Hippocampal formation (tissue), 2 donors: ENCODE results near the gene OLFML3.

ENCODE experiments used
- DNase-seq, 2 donors: peaks; one replicate each; lab custom pipeline; 2025; lab: John Stamatoyannopoulos, UW

Gene OLFML3

DNA sequence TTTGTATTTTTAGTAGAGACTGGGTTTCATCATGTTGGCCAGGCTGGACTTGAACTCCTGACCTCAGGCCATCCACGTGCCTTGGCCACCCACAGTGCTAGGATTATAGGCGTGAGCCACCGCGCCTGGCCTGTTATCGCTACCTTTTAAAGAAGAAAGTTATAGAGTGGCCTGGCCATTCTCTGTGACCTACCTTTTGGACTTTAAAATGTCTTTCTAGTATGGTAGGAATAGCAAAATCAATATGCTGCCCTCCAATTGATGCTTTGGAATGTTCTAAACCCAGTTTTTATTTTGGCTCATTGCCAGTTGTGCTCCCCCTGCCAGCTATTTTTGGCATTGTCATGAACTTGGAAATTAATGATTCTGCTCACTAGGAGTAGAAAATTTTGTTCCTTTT lies 30.3 kb upstream of the OLFML3 start:
- no peak for DNase-seq

DNA sequence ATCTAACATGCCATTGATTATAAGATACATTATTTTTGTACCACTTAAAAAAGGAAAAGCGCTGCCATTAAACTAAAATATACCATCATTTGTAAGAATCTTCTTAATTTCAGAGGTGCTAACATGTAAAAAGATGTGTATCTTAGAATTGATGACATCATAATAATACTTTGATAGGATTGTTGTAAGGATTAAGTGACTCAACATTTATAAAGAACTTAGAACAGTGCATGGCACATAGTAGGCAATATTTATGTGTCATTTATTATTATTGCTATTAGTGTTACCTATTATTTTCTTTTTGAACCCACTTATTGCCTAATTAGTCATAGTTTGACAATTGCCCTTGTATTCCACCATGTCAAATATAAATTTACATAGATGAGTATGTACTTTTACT lies 28.4 kb upstream of the OLFML3 start:
- DNase-seq, result no peak

DNA sequence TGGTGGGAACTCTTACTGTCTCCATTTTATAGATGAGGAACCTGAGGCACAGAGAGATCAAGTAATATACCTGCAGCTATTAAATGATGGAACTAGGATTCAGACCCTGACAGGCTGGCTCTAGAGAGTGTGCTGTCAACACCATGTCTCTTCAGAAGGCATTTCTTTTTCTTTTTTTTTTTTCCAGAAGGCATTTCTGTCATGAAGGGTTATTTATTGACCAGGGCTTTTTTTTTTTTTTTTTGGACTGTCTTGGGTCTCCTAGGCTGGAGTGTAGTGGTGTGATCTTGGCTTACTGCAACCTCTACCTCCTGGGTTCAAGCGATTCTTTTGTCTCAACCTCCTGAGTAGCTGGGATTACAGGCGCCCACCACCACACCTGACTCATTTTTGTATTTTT lies 27.6 kb upstream of the OLFML3 start:
- DNase-seq, result no peak

DNA sequence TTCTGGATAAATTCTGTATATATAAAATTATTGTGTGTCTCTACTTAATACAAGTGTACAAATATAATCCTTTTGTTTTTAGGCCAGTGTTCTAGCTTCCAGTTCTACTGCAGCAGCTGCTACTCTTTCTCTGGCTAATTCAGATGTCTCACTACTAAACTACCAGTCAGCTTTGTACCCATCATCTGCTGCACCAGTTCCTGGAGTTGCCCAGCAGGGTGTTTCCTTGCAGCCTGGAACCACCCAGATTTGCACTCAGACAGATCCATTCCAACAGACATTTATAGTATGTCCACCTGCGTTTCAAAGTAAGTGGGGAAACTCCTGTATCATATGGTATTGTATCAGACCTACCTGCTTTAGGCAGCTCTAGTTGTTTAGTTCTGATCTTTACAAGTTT lies 21.3 kb upstream of the OLFML3 start:
- DNase-seq, result no peak

DNA sequence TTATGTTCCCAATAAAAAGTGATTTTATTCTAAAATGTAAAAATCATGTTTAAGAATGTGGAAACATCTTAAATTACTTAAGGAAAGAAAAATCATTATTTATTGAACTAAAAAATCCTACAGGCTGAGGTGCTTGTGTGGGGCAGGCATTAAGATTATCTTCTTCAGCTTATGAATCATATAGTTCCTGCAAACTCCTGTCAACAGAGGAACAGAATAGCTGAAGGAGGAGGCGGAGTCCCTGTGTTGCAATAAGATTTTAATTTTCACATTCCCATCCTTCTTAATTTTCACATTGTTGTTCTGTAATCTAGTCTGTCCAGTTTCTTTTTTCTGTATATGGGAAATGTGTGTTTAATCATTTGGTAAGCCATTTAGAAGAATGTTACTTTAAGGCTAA lies 20.6 kb upstream of the OLFML3 start:
- no peak for DNase-seq

DNA sequence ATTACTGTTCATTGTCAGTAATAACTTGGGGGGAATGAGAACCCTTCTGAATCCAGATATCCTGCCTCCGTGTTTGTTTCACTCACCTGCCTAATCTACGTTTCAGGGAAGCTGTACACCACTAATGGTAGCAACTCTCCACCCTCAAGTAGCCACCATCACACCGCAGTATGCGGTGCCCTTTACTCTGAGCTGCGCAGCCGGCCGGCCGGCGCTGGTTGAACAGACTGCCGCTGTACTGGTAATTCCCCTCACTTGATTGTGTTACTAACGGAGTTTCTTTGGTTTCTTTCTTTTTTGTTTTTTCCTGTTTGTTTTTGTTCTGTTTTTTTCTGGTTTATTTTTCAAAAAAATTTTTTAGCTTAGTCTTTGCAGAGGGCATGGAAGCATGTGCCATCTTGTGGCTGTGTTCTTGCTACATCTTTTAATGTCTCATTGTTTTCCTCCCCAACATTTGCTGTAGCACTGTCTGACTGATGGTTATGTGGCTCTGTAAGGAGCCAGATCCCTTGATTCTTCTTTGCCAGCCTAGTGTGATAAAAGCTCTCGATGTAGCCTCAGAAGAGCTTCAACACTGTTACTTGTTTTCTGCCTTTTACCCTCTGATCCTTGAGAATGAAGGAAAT lies 15.9 kb upstream of the OLFML3 start:
- no peak for DNase-seq

DNA sequence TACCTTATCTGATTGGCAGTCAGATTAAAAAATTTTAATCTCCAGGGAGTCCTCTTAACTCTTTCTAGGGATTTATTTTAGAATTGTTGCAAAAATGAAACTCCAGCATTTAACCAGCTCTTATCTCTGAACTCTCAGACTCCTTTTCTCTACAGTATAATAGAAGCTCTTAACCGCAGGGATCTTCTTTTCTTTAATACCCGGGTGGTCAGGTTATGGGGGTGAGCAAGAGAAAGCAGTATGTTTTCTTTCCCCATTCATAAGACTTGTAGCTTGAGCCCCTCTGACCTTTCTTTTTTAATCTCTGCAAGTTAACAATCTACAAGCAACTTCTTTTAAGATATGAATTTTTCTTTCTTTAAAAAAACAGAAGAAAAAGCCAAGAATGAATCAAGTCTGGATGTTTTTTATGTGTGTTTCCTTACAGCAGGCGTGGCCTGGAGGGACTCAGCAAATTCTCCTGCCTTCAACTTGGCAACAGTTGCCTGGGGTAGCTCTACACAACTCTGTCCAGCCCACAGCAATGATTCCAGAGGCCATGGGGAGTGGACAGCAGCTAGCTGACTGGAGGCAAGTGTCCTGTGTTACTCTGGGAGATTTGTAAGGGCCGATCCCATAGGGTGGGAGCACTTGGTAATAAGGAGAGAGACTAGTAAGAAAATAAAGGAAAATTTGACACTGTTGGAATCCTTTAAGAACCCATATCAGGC lies 13.4 kb upstream of the OLFML3 start:
- no peak for DNase-seq

DNA sequence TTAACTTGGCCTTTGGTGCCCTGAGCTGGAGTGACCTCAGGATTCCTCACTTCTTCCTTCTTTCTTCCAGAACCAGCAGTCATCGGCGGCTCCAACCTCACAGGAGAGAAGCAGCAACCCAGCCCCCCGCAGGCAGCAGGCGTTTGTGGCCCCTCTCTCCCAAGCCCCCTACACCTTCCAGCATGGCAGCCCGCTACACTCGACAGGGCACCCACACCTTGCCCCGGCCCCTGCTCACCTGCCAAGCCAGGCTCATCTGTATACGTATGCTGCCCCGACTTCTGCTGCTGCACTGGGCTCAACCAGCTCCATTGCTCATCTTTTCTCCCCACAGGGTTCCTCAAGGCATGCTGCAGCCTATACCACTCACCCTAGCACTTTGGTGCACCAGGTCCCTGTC lies 6.3 kb upstream of the OLFML3 start:
- DNase-seq, result no peak

DNA sequence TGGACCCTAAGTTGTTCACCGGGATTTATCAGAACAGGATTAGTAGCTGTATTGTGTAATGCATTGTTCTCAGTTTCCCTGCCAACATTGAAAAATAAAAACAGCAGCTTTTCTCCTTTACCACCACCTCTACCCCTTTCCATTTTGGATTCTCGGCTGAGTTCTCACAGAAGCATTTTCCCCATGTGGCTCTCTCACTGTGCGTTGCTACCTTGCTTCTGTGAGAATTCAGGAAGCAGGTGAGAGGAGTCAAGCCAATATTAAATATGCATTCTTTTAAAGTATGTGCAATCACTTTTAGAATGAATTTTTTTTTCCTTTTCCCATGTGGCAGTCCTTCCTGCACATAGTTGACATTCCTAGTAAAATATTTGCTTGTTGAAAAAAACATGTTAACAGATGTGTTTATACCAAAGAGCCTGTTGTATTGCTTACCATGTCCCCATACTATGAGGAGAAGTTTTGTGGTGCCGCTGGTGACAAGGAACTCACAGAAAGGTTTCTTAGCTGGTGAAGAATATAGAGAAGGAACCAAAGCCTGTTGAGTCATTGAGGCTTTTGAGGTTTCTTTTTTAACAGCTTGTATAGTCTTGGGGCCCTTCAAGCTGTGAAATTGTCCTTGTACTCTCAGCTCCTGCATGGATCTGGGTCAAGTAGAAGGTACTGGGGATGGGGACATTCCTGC lies 3.9 kb upstream of the OLFML3 start:
- no peak for DNase-seq

DNA sequence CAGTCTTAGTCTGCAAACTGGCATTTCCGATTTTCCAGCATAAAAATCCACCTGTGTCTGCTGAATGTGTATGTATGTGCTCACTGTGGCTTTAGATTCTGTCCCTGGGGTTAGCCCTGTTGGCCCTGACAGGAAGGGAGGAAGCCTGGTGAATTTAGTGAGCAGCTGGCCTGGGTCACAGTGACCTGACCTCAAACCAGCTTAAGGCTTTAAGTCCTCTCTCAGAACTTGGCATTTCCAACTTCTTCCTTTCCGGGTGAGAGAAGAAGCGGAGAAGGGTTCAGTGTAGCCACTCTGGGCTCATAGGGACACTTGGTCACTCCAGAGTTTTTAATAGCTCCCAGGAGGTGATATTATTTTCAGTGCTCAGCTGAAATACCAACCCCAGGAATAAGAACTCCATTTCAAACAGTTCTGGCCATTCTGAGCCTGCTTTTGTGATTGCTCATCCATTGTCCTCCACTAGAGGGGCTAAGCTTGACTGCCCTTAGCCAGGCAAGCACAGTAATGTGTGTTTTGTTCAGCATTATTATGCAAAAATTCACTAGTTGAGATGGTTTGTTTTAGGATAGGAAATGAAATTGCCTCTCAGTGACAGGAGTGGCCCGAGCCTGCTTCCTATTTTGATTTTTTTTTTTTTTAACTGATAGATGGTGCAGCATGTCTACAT lies 2.5 kb upstream of the OLFML3 start:
- no peak for DNase-seq

DNA sequence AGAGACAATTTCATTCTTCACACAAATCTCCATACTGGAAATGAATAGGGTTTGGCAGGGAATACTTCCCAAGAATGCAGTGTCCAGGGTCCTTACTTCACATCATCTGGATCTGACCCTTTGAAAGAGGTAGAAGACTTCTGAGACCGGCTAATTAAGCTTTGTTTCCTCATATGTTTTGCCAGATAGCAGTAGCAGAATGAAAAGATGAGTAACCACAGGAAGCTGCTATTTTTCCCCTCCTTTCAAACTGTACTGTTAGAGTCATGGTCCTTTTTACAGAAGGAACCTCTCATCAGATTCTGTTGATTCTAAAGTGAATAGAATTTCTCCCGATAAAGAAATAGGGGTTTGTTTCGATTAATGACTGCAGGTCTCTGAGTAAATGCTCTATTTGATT lies 1.4 kb upstream of the OLFML3 start:
- no peak for DNase-seq

DNA sequence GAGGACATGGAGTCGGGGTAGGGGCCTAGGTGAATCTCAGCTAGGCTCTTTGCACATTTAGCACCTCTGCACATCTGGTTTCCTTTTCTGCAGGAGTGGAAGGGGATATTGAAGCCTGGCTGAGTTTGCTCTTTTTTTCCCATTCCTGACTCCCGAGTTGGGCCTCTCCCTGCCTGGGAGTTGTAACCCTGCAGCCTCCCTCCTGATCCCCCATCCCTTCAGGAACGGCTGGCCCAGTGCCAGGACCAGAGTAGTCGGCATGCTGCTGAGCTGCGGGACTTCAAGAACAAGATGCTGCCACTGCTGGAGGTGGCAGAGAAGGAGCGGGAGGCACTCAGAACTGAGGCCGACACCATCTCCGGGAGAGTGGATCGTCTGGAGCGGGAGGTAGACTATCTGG lies 836 bp downstream of the OLFML3 start:
- DNase-seq, result no peak

DNA sequence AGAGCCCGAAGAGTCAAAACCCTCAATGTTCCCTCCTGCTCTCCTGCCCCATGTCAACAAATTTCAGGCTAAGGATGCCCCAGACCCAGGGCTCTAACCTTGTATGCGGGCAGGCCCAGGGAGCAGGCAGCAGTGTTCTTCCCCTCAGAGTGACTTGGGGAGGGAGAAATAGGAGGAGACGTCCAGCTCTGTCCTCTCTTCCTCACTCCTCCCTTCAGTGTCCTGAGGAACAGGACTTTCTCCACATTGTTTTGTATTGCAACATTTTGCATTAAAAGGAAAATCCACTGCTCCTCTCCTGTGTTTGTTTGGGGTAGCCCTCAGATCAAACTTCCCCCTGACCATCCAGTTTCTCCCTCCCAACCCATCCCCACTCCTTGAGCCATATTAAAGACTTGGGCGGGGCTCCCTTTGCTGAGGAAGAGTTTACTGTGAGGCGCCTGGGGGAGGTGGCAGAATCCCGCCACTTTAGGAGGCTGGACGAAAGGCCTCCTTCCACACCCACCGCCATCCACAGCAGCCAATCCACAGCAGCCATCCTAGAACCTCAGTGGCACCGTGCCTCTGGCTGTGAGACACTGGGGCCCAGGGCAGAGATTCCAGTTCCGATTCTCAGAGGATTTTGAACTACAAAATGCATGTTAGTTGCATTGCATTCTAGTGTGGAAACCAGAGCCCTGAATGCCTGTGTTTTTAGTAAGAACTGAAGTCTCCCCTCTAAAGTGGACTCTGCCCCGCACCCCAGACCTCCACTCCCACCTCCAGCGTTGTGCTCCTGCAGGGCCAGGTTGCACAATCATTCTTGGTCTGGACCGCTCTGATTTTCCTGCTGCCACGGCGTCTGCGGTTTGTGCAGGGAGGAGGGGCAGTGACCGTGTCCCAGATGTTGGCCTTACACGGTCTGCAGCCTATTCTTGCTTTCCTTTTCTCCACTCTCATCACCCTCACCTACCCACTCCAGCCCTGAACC lies 3.0 kb downstream of the OLFML3 start:
- DNase-seq, result peak in 1 of 2 donors; percentile 31

DNA sequence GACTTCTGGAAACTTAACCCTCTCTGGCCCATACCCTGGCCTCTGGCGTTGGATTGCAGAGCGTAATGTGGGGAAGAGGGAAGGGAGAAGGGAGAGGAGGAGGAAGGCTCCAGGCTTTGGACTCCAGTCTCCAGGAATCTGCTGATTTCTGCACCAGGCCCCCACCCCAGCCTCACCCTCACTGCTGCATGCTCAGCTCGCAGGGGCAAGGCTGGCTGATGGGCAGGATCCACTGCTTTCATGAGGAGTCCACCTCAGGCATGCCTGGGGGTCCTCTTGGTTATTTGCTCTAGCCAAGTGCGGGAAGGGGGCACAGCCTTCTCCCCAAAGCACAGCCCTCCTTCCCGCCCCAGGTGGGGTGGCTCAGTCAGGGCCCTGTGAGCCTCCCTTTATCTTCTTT lies 3.7 kb downstream of the OLFML3 start:
- no peak for DNase-seq

DNA sequence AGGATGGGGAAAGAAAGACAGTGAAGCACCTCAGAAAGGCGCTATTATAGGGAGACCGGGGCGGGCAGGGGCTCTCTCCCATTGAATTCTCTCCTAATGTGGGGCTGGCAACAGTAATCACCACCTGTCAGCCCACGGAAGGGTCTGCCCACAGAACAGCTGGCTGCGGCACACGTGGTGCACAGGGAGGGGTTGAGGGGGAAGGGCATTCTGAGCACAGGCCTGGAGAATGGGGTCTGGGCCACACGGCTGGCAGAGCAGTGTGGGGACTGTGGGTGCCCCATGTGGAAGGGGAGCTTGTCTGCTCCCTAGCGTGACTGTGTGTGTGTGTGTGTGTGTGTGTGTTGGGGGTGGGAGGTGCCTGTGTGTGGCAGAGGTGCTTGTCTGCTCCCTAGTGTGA lies 4.1 kb downstream of the OLFML3 start:
- no peak for DNase-seq

DNA sequence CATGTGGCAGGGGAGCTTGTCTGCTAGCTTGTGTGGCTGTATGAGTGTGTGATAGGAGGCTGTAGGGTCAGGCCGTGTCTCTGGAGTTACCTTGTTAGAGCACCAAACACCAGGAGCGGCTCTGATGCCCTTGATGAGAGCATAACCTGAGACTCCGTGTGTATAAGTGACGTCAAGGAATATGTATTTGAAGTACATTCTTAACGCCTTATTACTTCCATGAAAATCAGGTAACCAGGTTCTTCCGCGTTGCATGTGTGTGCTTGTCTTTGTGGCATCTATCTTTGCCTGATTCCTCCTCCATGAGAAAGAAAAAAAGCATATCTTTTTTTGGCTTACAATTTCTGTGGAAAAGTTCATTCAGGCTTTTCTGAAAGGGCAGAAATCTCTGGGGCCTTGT lies 4.6 kb downstream of the OLFML3 start:
- DNase-seq, result no peak

DNA sequence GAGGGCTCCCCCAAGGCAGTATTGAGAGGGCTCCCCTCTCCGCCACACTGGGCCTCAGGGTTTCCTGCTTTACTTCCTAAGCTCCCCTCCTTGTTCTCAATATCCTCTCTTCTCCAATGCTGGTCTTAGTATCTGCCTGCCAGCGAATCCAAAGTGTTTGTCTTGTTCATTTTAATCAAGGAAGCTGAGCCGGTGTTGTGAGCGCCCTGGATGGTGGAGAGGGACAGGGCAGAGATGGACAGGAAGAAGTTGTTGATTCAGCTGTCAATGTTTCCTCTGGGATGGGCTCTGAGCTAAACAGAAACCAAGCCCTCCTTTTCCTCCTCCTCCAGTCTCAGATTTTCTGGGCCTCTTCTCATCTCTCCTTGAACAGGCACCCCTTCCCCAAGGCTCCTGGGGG lies 5.4 kb downstream of the OLFML3 start:
- DNase-seq, result no peak

DNA sequence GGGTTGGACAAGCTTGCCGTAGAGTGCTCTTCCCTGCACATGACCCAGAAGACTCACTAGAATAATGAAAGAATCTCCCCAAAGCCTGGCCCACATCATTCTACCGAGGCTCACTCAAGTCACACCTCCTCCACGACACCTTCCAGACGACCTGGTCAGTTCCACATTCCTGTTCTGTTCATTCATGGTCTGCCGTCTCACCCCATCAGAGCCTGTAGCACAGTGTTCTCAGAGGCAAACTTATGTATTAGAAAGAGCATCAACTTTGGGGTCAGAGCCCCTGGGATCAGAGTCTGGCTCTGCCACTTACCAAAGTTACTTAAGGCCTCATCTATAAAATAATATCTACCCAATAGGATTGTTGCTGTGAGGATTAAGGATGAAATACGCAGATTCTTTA lies 7.5 kb downstream of the OLFML3 start:
- DNase-seq, result no peak

DNA sequence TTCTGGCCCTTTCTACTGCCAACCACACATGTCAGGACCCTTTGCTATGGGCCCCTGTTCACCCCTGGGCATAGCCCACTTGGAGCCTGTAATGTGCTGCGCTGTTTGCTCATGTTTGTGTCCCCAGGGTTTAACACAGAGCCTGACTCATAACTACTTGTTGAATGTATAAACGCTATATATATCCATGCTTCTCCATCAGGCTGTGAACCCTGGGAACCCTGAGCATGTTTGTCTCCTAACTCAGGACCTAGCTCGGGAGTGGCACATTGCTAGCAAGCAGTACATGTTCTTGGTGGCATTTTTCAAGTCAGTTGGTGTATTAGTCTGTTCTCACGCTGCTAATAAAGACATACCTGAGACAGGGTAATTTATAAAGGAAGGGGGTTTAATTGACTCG lies 8.0 kb downstream of the OLFML3 start:
- DNase-seq, result no peak

DNA sequence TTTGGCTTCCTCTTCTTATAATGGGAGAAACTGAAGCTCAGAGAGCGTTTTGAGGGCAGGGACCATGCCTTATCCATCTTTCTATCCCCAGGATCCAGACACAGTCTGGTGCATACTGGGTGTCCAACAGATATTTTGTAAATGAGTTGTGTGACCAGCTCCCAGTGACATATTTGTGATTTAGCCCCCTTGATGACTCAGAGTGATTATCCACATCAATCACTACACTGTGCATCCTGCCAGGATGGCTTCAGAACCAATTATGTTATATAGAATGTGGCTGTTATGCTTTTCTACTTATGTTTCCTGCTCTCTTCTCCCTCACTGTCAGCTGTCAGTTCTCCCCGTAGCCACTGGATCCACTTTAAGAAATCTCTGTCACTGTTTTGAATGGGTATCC lies 11.3 kb downstream of the OLFML3 start:
- DNase-seq, result no peak

DNA sequence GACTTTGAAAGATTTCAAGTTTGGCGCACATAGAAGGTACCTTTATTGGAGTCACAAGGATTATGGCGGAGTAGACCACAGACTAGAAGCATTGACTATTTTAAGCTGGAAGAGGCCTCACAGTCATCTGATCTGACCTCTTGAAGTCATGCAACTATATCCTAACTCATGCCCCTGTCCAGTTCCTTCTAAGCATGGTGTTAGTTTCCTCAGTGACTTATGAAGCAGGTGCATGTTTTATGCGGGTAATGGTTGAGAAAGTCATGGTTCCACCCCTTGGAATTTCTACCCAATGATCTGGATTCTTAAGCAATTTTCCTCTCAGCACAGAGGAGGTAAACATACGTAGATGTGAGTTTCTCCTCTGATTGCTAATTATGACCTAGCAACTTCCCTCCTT lies 11.7 kb downstream of the OLFML3 start:
- no peak for DNase-seq

DNA sequence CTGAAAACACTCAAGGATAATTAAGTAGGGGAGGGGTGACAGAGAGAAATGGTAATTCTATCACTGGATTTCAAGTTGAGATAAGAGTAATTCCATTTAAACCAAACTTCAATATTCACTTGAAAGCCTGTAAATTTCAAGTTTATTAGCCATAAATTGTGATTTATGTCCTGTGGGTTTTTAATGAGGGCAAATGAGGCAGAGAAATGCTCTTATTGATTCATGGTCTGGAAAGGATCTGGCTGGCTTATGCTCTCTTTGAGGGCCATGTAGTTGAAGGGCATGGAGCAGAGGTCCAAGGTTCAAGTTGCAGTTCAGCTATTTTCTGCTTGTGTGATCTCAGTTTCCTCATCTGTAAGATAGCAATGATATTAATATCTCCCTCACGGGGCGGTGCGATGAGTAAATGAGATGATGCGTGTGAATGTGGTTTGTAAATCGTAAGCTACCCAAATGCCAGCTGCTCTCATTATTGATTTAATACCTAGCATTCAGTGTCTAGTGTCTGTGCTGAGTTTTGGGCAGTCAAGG lies 12.3 kb downstream of the OLFML3 start:
- no peak for DNase-seq
